Stimulated activated effector memory CD8-positive, alpha-beta T cell treated with anti-CD3 and anti-CD28 coated beads, Interleukin-12 subunit alpha, Interleukin-12 subunit beta, amount 100 ng/mL, for 72 hours (primary cell): ENCODE measurements around the gene MYLK2.

ENCODE experiments used
- ATAC-seq: fragments of 150-1000 bp; cut with Tn5 transposase; 2 replicates; pipeline ENCODE4 v1.10.0; 2021
- DNase-seq, 2 donors: peaks; one replicate each; pipeline ENCODE4 v3.0.0; 2021 to 2022; ENCODE audit warnings: low spot score in 2 of 2
- H3K27ac Mint-ChIP-seq: one replicate; pipeline ENCODE4 v1.8.0; 2022; ENCODE audit warnings: mild to moderate bottlenecking, mixed read lengths
- H3K36me3 Mint-ChIP-seq: one replicate; pipeline ENCODE4 v1.8.0; 2022; ENCODE audit warnings: mild to moderate bottlenecking, mixed read lengths
- H3K4me1 Mint-ChIP-seq: one replicate; pipeline ENCODE4 v1.8.0; 2022; ENCODE audit warnings: mixed read lengths
- H3K4me3 Mint-ChIP-seq: one replicate; pipeline ENCODE4 v1.8.0; 2022; ENCODE audit warnings: mild to moderate bottlenecking, mixed read lengths
- H3K9me3 Mint-ChIP-seq: one replicate; pipeline ENCODE4 v1.8.0; 2022; ENCODE audit warnings: mixed read lengths

Gene MYLK2

DNA sequence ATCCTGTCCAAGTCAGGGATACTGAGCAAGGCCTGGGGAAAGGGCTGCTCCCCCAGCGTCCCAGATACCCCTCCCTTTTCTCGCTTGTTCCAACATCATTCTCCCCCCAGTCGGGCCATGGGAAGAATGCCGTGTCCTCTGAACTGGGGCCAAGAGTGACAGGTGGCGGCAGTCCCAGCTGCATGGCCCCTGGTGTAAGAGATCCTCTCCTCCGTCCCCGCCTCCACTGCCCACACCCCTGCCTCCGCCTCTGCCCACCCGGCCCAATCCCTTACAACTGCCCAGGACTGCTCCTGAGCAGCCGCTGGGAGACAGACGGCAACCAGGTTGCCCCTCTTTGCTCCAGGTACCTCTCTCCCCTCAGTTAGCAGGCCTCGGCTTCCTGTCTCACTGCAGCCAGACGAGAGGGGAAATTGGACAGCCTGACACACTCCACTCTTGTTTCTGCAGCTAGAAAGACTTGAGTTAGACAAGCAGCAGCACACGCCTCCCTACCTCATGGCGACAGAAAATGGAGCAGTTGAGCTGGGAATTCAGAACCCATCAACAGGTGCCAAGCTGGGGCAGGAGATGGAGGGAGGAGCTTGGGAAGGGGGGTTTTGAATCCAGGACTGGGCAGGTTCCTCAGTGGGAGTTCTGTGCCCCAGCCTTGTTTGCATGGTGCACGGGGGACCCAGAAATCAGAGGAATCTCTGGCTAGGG, at the start of gene MYLK2:
TSS of gene MYLK2 (plus strand) at position 274 of the 702 bp plus-strand sequence. CDS start at position 499, 225 bp downstream.
- Mint-ChIP-seq H3K36me3 (no peaks in the 10 kb centered on the region), H3K4me3 (no peak within 1 kb of the TSS), H3K4me1 (peaks cover 5% of the 10 kb centered on the region), H3K27ac (peak within 1 kb of the TSS; percentile 43), H3K9me3 (no peaks in the 10 kb centered on the region)
- no peak for DNase-seq
- ATAC-seq, result no peak

DNA sequence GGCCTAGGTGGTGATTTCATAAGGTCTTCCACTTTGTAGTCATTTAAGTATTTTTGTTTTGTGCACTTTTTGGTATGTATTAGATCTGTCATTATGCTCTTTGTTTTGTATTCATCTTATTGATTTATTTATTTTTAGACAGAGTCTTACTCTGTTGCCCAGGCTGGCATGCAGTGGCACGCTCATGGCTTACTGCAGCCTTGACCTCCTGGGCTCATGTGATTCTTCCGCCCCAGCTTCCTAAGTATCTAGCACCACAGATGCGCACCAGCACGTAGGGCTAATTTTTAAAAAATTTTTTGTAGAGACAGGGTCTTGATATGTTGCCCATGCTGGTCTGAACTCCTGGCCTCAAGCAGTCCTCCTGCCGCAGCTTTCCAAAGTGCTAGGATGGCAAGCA, 49.5 kb upstream of the MYLK2 start:
- H3K36me3 Mint-ChIP-seq, result peaks cover 97% of the 10 kb centered on the region
- H3K4me3 Mint-ChIP-seq, result no peak overlapping the region
- H3K4me1 Mint-ChIP-seq, result peaks cover 16% of the 10 kb centered on the region
- ATAC-seq (no peak), DNase-seq (no peak)
- H3K27ac Mint-ChIP-seq, result no peak overlapping the region
- H3K9me3 Mint-ChIP-seq, result no peaks in the 10 kb centered on the region

DNA sequence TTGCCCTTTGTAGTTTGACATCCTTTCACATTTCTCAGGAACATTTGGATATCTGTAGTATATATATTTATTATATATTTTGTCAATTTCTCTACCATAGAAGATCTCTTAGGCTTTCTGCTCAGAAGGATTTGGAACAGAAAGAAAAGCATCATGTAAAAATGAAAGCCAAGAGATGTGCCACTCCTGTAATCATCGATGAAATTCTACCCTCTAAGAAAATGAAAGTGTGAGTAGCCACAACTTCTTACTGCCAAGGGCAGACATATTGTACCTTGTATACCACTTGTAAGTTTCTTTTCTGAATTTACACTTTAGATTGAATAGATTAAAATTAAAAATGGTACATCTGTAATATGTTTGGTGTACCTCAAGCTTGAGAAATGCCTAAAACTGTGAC, 48.9 kb upstream of the MYLK2 start:
- Mint-ChIP-seq H3K27ac (no peak overlapping the region), H3K4me3 (no peak overlapping the region), H3K9me3 (no peaks in the 10 kb centered on the region), H3K36me3 (peaks cover 97% of the 10 kb centered on the region), H3K4me1 (peaks cover 16% of the 10 kb centered on the region)
- DNase-seq, result no peak
- peak; percentile 50 for ATAC-seq

GRCh38 chr20:31774408-31774807, 44.7 kb upstream of the MYLK2 start:
- H3K9me3 Mint-ChIP-seq, result no peaks in the 10 kb centered on the region
- ATAC-seq, result no peak
- peaks cover 99% of the 10 kb centered on the region for H3K36me3 Mint-ChIP-seq
- H3K27ac Mint-ChIP-seq, result no peak overlapping the region
- peaks cover 16% of the 10 kb centered on the region for H3K4me1 Mint-ChIP-seq
- no peak for DNase-seq
- no peak overlapping the region for H3K4me3 Mint-ChIP-seq

GRCh38 chr20:31780839-31781238, 38.3 kb upstream of the MYLK2 start:
- no peak overlapping the region for H3K27ac Mint-ChIP-seq
- H3K9me3 Mint-ChIP-seq, result no peaks in the 10 kb centered on the region
- H3K4me1 Mint-ChIP-seq, result no peaks in the 10 kb centered on the region
- ATAC-seq (no peak), DNase-seq (no peak)
- peaks cover 99% of the 10 kb centered on the region for H3K36me3 Mint-ChIP-seq
- no peak overlapping the region for H3K4me3 Mint-ChIP-seq

DNA sequence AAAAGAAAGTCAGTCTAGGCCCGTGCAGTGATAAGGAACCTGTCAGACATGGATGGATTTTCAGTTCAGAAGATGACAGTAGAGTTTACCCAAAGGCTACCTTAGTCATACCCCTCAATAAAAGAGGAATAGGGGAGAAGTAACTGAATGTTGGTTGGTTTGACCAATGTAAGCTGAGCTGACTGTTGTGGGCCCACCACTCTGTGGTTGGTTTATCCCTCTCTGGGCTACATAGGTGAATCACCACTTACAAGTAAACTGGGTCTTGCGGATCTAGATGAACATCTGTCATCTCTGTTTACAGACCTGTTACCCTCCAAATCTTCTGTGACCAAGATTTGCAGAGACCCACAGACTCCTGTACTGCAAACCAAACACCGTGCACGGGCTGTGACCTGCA, 37.2 kb upstream of the MYLK2 start:
- DNase-seq (no peak), ATAC-seq (no peak)
- Mint-ChIP-seq H3K9me3 (no peaks in the 10 kb centered on the region), H3K4me3 (no peak overlapping the region), H3K4me1 (no peaks in the 10 kb centered on the region), H3K27ac (no peak overlapping the region), H3K36me3 (peaks cover 97% of the 10 kb centered on the region)

DNA sequence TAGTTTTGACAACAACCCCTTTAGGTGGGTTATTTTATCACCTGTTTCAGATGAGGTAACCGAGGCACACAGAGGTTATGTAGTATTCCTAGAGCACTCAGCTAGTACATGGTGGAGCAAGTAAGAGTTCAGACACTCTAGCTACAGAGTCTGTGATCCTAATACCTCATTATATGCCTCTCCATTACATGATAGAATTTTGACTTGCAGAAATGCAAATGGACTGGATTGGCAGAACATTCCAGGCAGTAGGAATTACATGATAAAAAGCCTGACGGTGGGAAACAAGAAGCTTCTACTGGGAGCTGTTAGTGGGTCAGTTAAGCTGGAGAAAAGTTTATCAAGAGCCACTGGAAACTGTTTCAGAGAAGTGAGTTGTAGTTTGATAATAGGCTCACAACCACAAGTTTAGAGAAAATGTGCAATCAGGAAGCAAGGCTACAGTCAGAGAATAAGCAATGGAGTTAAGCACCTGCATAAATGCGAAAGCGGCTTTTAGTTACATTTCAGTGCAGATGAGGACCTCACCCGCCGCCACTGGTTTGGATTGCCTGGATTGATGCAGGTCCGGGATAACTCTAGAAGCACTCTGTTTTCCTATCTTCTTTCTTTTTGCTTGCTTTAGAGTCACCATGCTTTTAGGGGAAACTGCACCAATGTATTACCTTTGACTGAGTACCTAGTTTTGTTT, 34.7 kb upstream of the MYLK2 start:
- H3K36me3 Mint-ChIP-seq, result peaks cover 94% of the 10 kb centered on the region
- peaks cover 7% of the 10 kb centered on the region for H3K4me1 Mint-ChIP-seq
- no peak overlapping the region for H3K4me3 Mint-ChIP-seq
- H3K9me3 Mint-ChIP-seq, result no peaks in the 10 kb centered on the region
- ATAC-seq, result no peak
- H3K27ac Mint-ChIP-seq, result no peak overlapping the region
- no peak for DNase-seq

- Mint-ChIP-seq H3K4me3 (no peak overlapping the region), H3K9me3 (no peaks in the 10 kb centered on the region), H3K27ac (no peak overlapping the region), H3K4me1 (peaks cover 7% of the 10 kb centered on the region), H3K36me3 (peaks cover 88% of the 10 kb centered on the region)
- ATAC-seq, result no peak
- no peak for DNase-seq
Measured at GRCh38 chr20:31785089-31785488, 34.1 kb upstream of the MYLK2 start.

- H3K9me3 Mint-ChIP-seq, result no peaks in the 10 kb centered on the region
- no peak for DNase-seq
- peak; percentile 74 for ATAC-seq
- H3K4me3 Mint-ChIP-seq, result no peak overlapping the region
- H3K4me1 Mint-ChIP-seq, result peaks cover 7% of the 10 kb centered on the region
- no peak overlapping the region for H3K27ac Mint-ChIP-seq
- H3K36me3 Mint-ChIP-seq, result peaks cover 70% of the 10 kb centered on the region
Measured at GRCh38 chr20:31788578-31788977, 30.6 kb upstream of the MYLK2 start.

GRCh38 chr20:31790401-31790800, 28.8 kb upstream of the MYLK2 start:
- Mint-ChIP-seq H3K9me3 (no peaks in the 10 kb centered on the region), H3K4me3 (no peak overlapping the region), H3K36me3 (peaks cover 70% of the 10 kb centered on the region), H3K27ac (no peak overlapping the region), H3K4me1 (peaks cover 7% of the 10 kb centered on the region)
- DNase-seq, result no peak
- ATAC-seq, result no peak

DNA sequence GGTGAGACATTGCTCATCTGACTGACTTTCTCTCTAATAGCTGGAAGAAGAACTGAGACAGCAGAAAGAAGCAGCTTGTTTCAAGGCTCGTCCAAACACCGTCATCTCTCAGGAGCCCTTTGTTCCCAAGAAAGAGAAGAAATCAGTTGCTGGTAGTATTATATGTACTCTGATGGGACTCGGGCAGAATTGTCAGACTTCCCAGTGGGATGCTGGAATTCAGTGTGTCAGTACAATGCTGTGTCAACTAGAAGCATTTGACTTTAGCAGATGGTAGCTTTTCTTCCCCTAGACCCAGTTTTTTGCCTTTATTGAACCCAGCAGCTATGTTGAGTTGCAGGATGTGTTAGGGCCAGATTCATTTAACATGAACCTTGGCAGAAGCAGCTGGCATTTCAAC, 21.8 kb upstream of the MYLK2 start:
- H3K9me3 Mint-ChIP-seq, result no peaks in the 10 kb centered on the region
- H3K27ac Mint-ChIP-seq, result no peak overlapping the region
- H3K36me3 Mint-ChIP-seq, result peaks cover 100% of the 10 kb centered on the region
- ATAC-seq (no peak), DNase-seq (no peak)
- no peak overlapping the region for H3K4me3 Mint-ChIP-seq
- no peaks in the 10 kb centered on the region for H3K4me1 Mint-ChIP-seq

DNA sequence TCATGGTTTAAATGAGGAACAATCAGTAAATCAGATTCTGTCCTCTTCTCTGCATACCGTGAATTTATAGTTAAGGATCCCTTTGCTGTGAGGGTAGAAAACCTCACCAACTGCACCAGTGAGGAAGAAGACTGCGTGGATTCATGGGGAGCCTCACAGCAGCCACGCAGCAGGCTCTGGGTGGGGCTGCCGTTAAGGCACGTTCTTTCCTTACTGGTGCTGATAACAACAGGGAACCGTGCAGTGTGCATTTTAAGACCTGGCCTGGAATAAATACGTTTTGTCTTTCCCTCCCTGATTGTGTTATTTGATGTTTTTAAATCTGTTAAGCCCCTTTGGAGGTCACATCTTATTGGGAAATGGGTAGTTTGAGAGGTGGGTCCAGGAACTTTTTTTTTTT, 17.6 kb upstream of the MYLK2 start:
- Mint-ChIP-seq H3K9me3 (no peaks in the 10 kb centered on the region), H3K4me3 (no peak overlapping the region), H3K4me1 (peaks cover 6% of the 10 kb centered on the region), H3K27ac (no peak overlapping the region), H3K36me3 (peaks cover 79% of the 10 kb centered on the region)
- no peak for DNase-seq
- ATAC-seq, result no peak

GRCh38 chr20:31803552-31804291, 15.4 kb upstream of the MYLK2 start:
- Mint-ChIP-seq H3K36me3 (peaks cover 59% of the 10 kb centered on the region), H3K4me3 (no peak overlapping the region), H3K27ac (no peak overlapping the region), H3K9me3 (no peaks in the 10 kb centered on the region), H3K4me1 (peaks cover 6% of the 10 kb centered on the region)
- DNase-seq (no peak), ATAC-seq (no peak)

DNA sequence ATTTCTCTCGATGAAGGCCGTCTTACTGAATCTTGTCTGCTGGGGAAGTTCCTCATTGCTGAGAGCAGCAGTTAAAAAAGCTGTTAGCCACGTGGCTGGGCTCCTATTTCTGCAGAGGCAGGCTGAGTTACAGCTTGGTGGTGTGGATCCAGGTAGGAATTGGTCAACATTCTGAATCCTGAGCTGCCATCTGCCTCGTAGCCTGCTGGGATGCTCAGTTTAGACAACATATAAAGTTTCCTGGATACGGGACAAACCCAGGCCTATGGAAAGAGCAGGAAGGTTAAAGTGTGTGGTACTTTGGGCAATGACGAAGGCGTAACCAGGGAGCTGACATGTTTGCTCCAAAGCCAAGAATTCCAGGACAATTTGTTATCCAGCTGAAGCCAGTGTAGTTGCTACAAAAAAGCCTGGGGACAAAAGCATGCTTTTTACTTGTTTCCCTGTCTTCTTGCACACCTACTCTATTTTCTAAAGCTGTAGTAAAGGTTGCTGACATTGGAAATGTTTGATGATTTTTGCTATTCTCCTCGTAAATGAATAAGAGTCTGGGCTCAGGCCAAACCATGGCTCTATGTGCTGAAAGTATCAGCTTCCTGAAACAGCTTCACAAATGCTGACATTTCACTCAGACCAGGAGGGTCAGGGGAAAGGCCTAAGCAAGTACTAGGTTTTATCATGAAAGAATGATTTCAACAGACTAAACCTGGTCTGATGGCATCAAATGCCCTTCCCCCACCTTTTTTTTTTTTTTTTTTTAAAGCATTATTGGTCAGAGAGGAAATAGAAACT, 12.4 kb upstream of the MYLK2 start:
- Mint-ChIP-seq H3K4me1 (peaks cover 12% of the 10 kb centered on the region), H3K9me3 (no peaks in the 10 kb centered on the region), H3K36me3 (peaks cover 28% of the 10 kb centered on the region), H3K4me3 (no peak overlapping the region), H3K27ac (peak overlapping the region; percentile 27)
- ATAC-seq, result no peak
- no peak for DNase-seq

- DNase-seq (no peak), ATAC-seq (no peak)
- no peaks in the 10 kb centered on the region for H3K9me3 Mint-ChIP-seq
- H3K4me3 Mint-ChIP-seq, result no peak overlapping the region
- H3K4me1 Mint-ChIP-seq, result peaks cover 9% of the 10 kb centered on the region
- H3K36me3 Mint-ChIP-seq, result peaks cover 16% of the 10 kb centered on the region
- no peak overlapping the region for H3K27ac Mint-ChIP-seq
Measured at GRCh38 chr20:31808481-31808880, 10.7 kb upstream of the MYLK2 start.
